Measurements from ENCODE around the gene C1QTNF3.

Gene C1QTNF3

GRCh38 chr5:33975852-33976251 is 67.2 kb downstream of the C1QTNF3 start:
- Histone ChIP-seq H3K27ac (ENCODE audit: extremely low read depth, low read depth, low read length) (no peak overlapping the region), H3K4me3 (ENCODE audit: low read depth, low read length) (no peak overlapping the region), H3K36me3 (ENCODE audit: control insufficient read depth in 2 of 2, insufficient read depth in 1 of 2, low read length in 2 of 2) (no peaks in the 10 kb centered on the region), H3K9me3 (ENCODE audit: control insufficient read depth, insufficient read depth, low read depth, low read length) (no peaks in the 10 kb centered on the region), H3K4me1 (ENCODE audit: control insufficient read depth, insufficient read depth, low read length) (peaks cover 9% of the 10 kb centered on the region)
- CTCF ChIA-PET, result interaction anchor here (0.7 to 1.0 kb wide), 3 partner anchors 13 to 540 kb away, joined by 3 to 4 read pairs (median 3); no protein-coding TSS in a partner anchor
- TF ChIP-seq ZBTB17 (tag by site-specific recombination; IDR thresholded peaks at IDR 0.05), result no peak
- TF ChIP-seq ZNF544 (tag by site-specific recombination; IDR thresholded peaks at IDR 0.05), result no peak
- TF ChIP-seq ZNF776 (tag by site-specific recombination; IDR thresholded peaks at IDR 0.05; ENCODE audit: borderline replicate concordance), result no peak
- POLR2A ChIA-PET, result no interaction called here

- no peaks in the 10 kb centered on the region for H3K36me3 ChIP-seq (ENCODE audit: control insufficient read depth in 2 of 2, insufficient read depth in 1 of 2, low read length in 2 of 2)
- TF ChIP-seq ZNF112 (tag by site-specific recombination; IDR thresholded peaks at IDR 0.05) (no peak), MYNN (tag by site-specific recombination; IDR thresholded peaks at IDR 0.05; ENCODE audit: borderline replicate concordance) (no peak), BCL11B (tag by site-specific recombination; IDR thresholded peaks at IDR 0.05; ENCODE audit: low read depth) (no peak), ZNF560 (tag by site-specific recombination; IDR thresholded peaks at IDR 0.05; ENCODE audit: borderline replicate concordance) (no peak), ZBTB11 (tag by site-specific recombination; conservative IDR thresholded peaks at IDR 0.05; ENCODE audit: low read depth) (no peak), ZNF394 (tag by site-specific recombination; IDR thresholded peaks at IDR 0.05; ENCODE audit: borderline replicate concordance) (no peak), FEZF1 (tag by site-specific recombination; IDR thresholded peaks at IDR 0.05) (no peak), ZNF776 (tag by site-specific recombination; IDR thresholded peaks at IDR 0.05; ENCODE audit: borderline replicate concordance) (no peak), REST (tag by site-specific recombination; IDR thresholded peaks at IDR 0.05) (no peak), PRDM1 (tag by site-specific recombination; IDR thresholded peaks at IDR 0.05) (no peak), ZNF121 (tag by site-specific recombination; IDR thresholded peaks at IDR 0.05) (no peak), ZNF132 (tag by site-specific recombination; IDR thresholded peaks at IDR 0.05; ENCODE audit: borderline replicate concordance) (no peak), ZNF544 (tag by site-specific recombination; IDR thresholded peaks at IDR 0.05) (no peak), ZSCAN30 (tag by site-specific recombination; IDR thresholded peaks at IDR 0.05) (no peak), ZNF623 (tag by site-specific recombination; IDR thresholded peaks at IDR 0.05) (no peak), ZNF843 (tag by site-specific recombination; IDR thresholded peaks at IDR 0.05) (no peak), ELK4 (IDR thresholded peaks at IDR 0.05; ENCODE audit: borderline replicate concordance, low read depth, low read length) (no peak), ZNF48 (tag by site-specific recombination; IDR thresholded peaks at IDR 0.05) (no peak), HIC1 (tag by site-specific recombination; IDR thresholded peaks at IDR 0.05) (no peak)
- TF ChIP-seq, protein P1, sequence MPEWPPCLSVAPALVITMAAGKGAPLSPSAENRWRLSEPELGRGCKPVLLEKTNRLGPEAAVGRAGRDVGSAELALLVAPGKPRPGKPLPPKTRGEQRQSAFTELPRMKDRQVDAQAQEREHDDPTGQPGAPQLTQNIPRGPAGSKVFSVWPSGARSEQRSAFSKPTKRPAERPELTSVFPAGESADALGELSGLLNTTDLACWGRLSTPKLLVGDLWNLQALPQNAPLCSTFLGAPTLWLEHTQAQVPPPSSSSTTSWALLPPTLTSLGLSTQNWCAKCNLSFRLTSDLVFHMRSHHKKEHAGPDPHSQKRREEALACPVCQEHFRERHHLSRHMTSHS (tag by site-specific recombination; IDR thresholded peaks at IDR 0.05), result no peak
- peaks cover 9% of the 10 kb centered on the region for H3K4me1 ChIP-seq (ENCODE audit: control insufficient read depth, insufficient read depth, low read length)
- no peak overlapping the region for H3K27ac ChIP-seq (ENCODE audit: extremely low read depth, low read depth, low read length)
- POLR2A ChIA-PET, result no interaction called here
- CTCF ChIA-PET, result no interaction called here
- H3K9me3 ChIP-seq (ENCODE audit: control insufficient read depth, insufficient read depth, low read depth, low read length), result no peaks in the 10 kb centered on the region
- no peak overlapping the region for H3K4me3 ChIP-seq (ENCODE audit: low read depth, low read length)
These were observed 69.7 kb downstream of the C1QTNF3 start for GRCh38 chr5:33973271-33973670.
